WTC11 (cell line): Measurements from ENCODE around the gene FASTK. TPM values are rescaled to one million over a fixed set of nuclear protein-coding genes. Genes with fewer than 3 reads are reported as not detected.

ENCODE experiments used
- ATAC-seq: fragments of 200-7000 bp; cut with Tn5 transposase; 2 replicates; pipeline ENCODE4 v1.10.0; 2021; ENCODE audit warnings: mild to moderate bottlenecking, moderate library complexity
- CTCF ChIA-PET: fragments of 300-600 bp; sonication (Branson Sonifier 250); formaldehyde crosslinking; loops from one replicate; lab custom pipeline; 2021; ENCODE audit warnings: antibody characterized with exemption; lab: Charles Lee
- POLR2A ChIA-PET: fragments of 350-600 bp; sonication (Branson Sonifier 250); formaldehyde crosslinking; loops from one replicate; lab custom pipeline; 2021; ENCODE audit warnings: antibody characterized with exemption; lab: Charles Lee
- DNase-seq: peaks from one replicate; pipeline ENCODE4 v3.0.0; 2021; ENCODE audit warnings: low spot score
- H3K27ac Mint-ChIP-seq: 2 replicates; pipeline ENCODE4 v1.8.0; 2021; ENCODE audit warnings: mixed read lengths
- H3K27me3 Mint-ChIP-seq: 2 replicates; pipeline ENCODE4 v1.8.0; 2021; ENCODE audit warnings: low read depth, mild to moderate bottlenecking, moderate library complexity, mixed read lengths
- H3K36me3 Mint-ChIP-seq: 2 replicates; pipeline ENCODE4 v1.8.0; 2021; ENCODE audit warnings: mixed read lengths
- H3K4me1 Mint-ChIP-seq: 2 replicates; pipeline ENCODE4 v1.8.0; 2022; ENCODE audit warnings: mixed read lengths
- H3K4me3 Mint-ChIP-seq: 2 replicates; pipeline ENCODE4 v1.8.0; 2021; ENCODE audit warnings: mild to moderate bottlenecking, moderate library complexity, mixed read lengths
- H3K9me3 Mint-ChIP-seq: 2 replicates; pipeline ENCODE4 v1.8.0; 2021; ENCODE audit warnings: mixed read lengths
- CTCF ChIP-seq: fragments of 200-600 bp; IDR thresholded peaks from 2 replicates; pipeline ENCODE4 v1.8.0; 2022; ENCODE audit warnings: antibody characterized with exemption
- ERG ChIP-seq: fragments of 250-450 bp; sonication (Bioruptor Pico); IDR thresholded peaks from 2 replicates; pipeline ENCODE4 v1.8.0; 2021; ENCODE audit warnings: mild to moderate bottlenecking
- FOXK1 ChIP-seq: sonication (generic); formaldehyde crosslinking; IDR thresholded peaks from 2 replicates; pipeline ENCODE4 v1.8.0; 2022; ENCODE audit warnings: mild to moderate bottlenecking, moderate library complexity, missing genetic modification reagents
- FOXP1 ChIP-seq: sonication (generic); formaldehyde crosslinking; IDR thresholded peaks from 2 replicates; pipeline ENCODE4 v1.8.0; 2022; ENCODE audit warnings: missing genetic modification reagents, mild to moderate bottlenecking, moderate library complexity, borderline replicate concordance
- FOXP4 ChIP-seq: sonication (generic); formaldehyde crosslinking; IDR thresholded peaks from 2 replicates; pipeline ENCODE4 v1.8.0; 2022; ENCODE audit warnings: mild to moderate bottlenecking, missing genetic modification reagents
- GABPB1 ChIP-seq: sonication (generic); formaldehyde crosslinking; IDR thresholded peaks from 2 replicates; pipeline ENCODE4 v1.8.1; 2023; ENCODE audit warnings: mild to moderate bottlenecking, missing genetic modification reagents
- GRHL2 ChIP-seq: fragments of 250-450 bp; sonication (Bioruptor Pico); IDR thresholded peaks from 2 replicates; pipeline ENCODE4 v1.8.0; 2022; ENCODE audit warnings: mild to moderate bottlenecking, moderate library complexity; ENCODE audit not compliant: insufficient replicate concordance, severe bottlenecking
- HMGXB4 ChIP-seq: sonication (generic); formaldehyde crosslinking; IDR thresholded peaks from 2 replicates; pipeline ENCODE4 v1.8.1; 2023; ENCODE audit warnings: mild to moderate bottlenecking, moderate library complexity, missing genetic modification reagents
- MAX ChIP-seq: sonication (generic); formaldehyde crosslinking; IDR thresholded peaks from 2 replicates; pipeline ENCODE4 v1.8.0; 2022; ENCODE audit warnings: mild to moderate bottlenecking, missing genetic modification reagents
- MYBL2 ChIP-seq: sonication (generic); formaldehyde crosslinking; IDR thresholded peaks from 2 replicates; pipeline ENCODE4 v1.8.1; 2023; ENCODE audit warnings: mild to moderate bottlenecking, moderate library complexity, missing genetic modification reagents
- NFE2L1 ChIP-seq: sonication (generic); formaldehyde crosslinking; IDR thresholded peaks from 2 replicates; pipeline ENCODE4 v1.8.1; 2023; ENCODE audit warnings: missing genetic modification reagents
- NFYB ChIP-seq: sonication (generic); formaldehyde crosslinking; conservative IDR thresholded peaks from 2 replicates; pipeline ENCODE4 v1.8.0; 2022; ENCODE audit warnings: low read depth, missing genetic modification reagents
- PRDM15 ChIP-seq: sonication (generic); formaldehyde crosslinking; IDR thresholded peaks from 2 replicates; pipeline ENCODE4 v1.8.0; 2022; ENCODE audit warnings: missing genetic modification reagents
- SP1 ChIP-seq: sonication (generic); formaldehyde crosslinking; conservative IDR thresholded peaks from 2 replicates; pipeline ENCODE4 v1.8.1; 2022; ENCODE audit warnings: missing genetic modification reagents
- TCF7 ChIP-seq: sonication (generic); formaldehyde crosslinking; IDR thresholded peaks from 2 replicates; pipeline ENCODE4 v1.8.0; 2022; ENCODE audit warnings: mild to moderate bottlenecking, low read depth, missing genetic modification reagents, moderate library complexity
- USF1 ChIP-seq: sonication (generic); formaldehyde crosslinking; IDR thresholded peaks from 2 replicates; pipeline ENCODE4 v1.8.0; 2022; ENCODE audit warnings: mild to moderate bottlenecking, missing genetic modification reagents
- ZBTB43 ChIP-seq: sonication (generic); formaldehyde crosslinking; IDR thresholded peaks from 2 replicates; pipeline ENCODE4 v1.8.1; 2023; ENCODE audit warnings: mild to moderate bottlenecking, missing genetic modification reagents
- ZNF281 ChIP-seq: sonication (generic); formaldehyde crosslinking; IDR thresholded peaks from 2 replicates; pipeline ENCODE4 v1.8.0; 2023; ENCODE audit warnings: mild to moderate bottlenecking, missing genetic modification reagents
- ZNF423 ChIP-seq: fragments of 250-450 bp; sonication (Bioruptor Pico); IDR thresholded peaks from 2 replicates; pipeline ENCODE4 v2.1.2; 2022; ENCODE audit warnings: mild to moderate bottlenecking, moderate library complexity
- total RNA-seq: library from RNA; stranded (reverse); gene quantifications from 3 replicates; pipeline ENCODE4 v1.2.3, GENCODE V29; 2021

Gene FASTK
- total RNA-seq, 1 experiment from 2014 or later = 70.2 TPM

GRCh38 chr7:151062399-151063211 lies 18.0 kb downstream of the FASTK start (continued):
- TF ChIP-seq FOXP4 (CRISPR knock-in tag) = peak; percentile 30; the same call in 1 of the 2 replicates
- no peak for TF ChIP-seq TCF7 (CRISPR knock-in tag)
- 0 out of 2 replicates have a peak, but pooled peaks have one; percentile 44 for TF ChIP-seq NFE2L1
- TF ChIP-seq MAX (CRISPR knock-in tag) = peak; percentile 95
- no peak for TF ChIP-seq ERG (CRISPR knock-in tag)
- TF ChIP-seq ZNF281 (CRISPR knock-in tag) = peak; percentile 89
- peak; percentile 61; the same call in 1 of the 2 replicates for TF ChIP-seq FOXK1 (CRISPR knock-in tag)
- TF ChIP-seq NFYB (CRISPR knock-in tag) = 0 out of 2 replicates have a peak, but pooled peaks have one; percentile 35
- peak; percentile 74 for TF ChIP-seq ZBTB43 (CRISPR knock-in tag)
- TF ChIP-seq GRHL2 (CRISPR knock-in tag) = no peak
- peak; percentile 75 for TF ChIP-seq SP1 (CRISPR knock-in tag)
- TF ChIP-seq GABPB1 (CRISPR knock-in tag) = peak; percentile 22; the same call in 1 of the 2 replicates
- TF ChIP-seq ZNF423 (CRISPR knock-in tag) = peak; percentile 18
- peak; percentile 88 for TF ChIP-seq FOXP1
- peak; percentile 66; the same call in 1 of the 2 replicates for TF ChIP-seq MYBL2 (CRISPR knock-in tag)
- peak; percentile 99 for TF ChIP-seq USF1

- Mint-ChIP-seq H3K4me1 (peaks cover 32% of the 10 kb centered on the region), H3K9me3 (no peaks in the 10 kb centered on the region), H3K27me3 (peaks cover 2% of the 10 kb centered on the region; the same call in 1 of the 2 replicates), H3K4me3 (peak overlapping the region; percentile 83), H3K36me3 (peaks cover 8% of the 10 kb centered on the region), H3K27ac (0 out of 2 replicates have a peak overlapping the region, but pooled peaks have one; percentile 57)
- CTCF ChIA-PET = interaction anchor here (0.5 to 2.6 kb wide), 29 partner anchors 11 to 182 kb away, joined by 3 to 36 read pairs (median 5); partner anchors contain the start of genes ABCB8, FASTK and H2BK1
- ATAC-seq = no peak
- POLR2A ChIA-PET = interaction anchor here (1.3 to 2.3 kb wide), 9 partner anchors 11 to 165 kb away, joined by 4 to 13 read pairs (median 9); partner anchors contain the start of genes ABCB8, ABCF2, FASTK and TMUB1
- no peak for DNase-seq
- TF ChIP-seq PRDM15 (CRISPR knock-in tag) (no peak), CTCF (no peak), HMGXB4 (CRISPR knock-in tag) (no peak)
These were observed 18.6 kb downstream of the FASTK start for GRCh38 chr7:151062111-151062398.
